Upper lobe of left lung (tissue), 4 donors: ENCODE data around the gene HES4.

Experiments
- CTCF ChIP-seq, 6 experiments: fragments of 450-650 bp in 4 of 6; fragments of 200-600 bp in 2 of 6; sonication (generic) in 2 of 6; IDR thresholded peaks; one replicate each; pipeline ENCODE4 v1.5.1; 2016 to 2019; ENCODE audit warnings: antibody characterized with exemption in 6 of 6
- EP300 ChIP-seq, 4 donors: sonication (generic); formaldehyde crosslinking; IDR thresholded peaks; one replicate each; pipeline ENCODE4 v1.5.1; 2017; ENCODE audit warnings: antibody characterized with exemption in 4 of 4, control low read depth in 2 of 4
- POLR2A ChIP-seq, 4 donors: fragments of 450-650 bp; IDR thresholded peaks; one replicate each; pipeline ENCODE4 v1.5.1; 2016 to 2017; ENCODE audit warnings: antibody characterized with exemption in 4 of 4, mild to moderate bottlenecking in 2 of 4
- POLR2AphosphoS5 ChIP-seq, 2 donors: sonication (generic); formaldehyde crosslinking; IDR thresholded peaks; one replicate each; pipeline ENCODE4 v1.5.1; 2017; ENCODE audit warnings: antibody characterized with exemption in 2 of 2

- TF ChIP-seq POLR2AphosphoS5 (IDR thresholded peaks at IDR 0.05) (no peak), CTCF (IDR thresholded peaks at IDR 0.05) (no peak), POLR2A (IDR thresholded peaks at IDR 0.05) (no peak), EP300 (IDR thresholded peaks at IDR 0.05) (no peak)
These were observed 19.1 kb downstream of the HES4 start for GRCh38 chr1:980602-981395.
